H9 (cell line): ENCODE data around the gene RPS6KA1. TPM values are rescaled to one million over a fixed set of nuclear protein-coding genes. Genes with fewer than 3 reads are reported as not detected.
A peak's percentile ranks its signal among the peaks of the same experiment; 100 is the strongest.

Experiments
- DNase-seq: peaks from one replicate; pipeline ENCODE4 v3.0.0-alpha.2; 2017
- H2AFZ ChIP-seq: one replicate; pipeline ENCODE4 v1.6.1; 2013; ENCODE audit warnings: mild to moderate bottlenecking, low read length, control low read depth, moderate library complexity
- H2AK5ac ChIP-seq: 2 replicates; pipeline ENCODE4 v1.6.1; 2013; ENCODE audit warnings: low read length, control low read depth, mixed read lengths; ENCODE audit not compliant: insufficient read length
- H2BK120ac ChIP-seq: one replicate; pipeline ENCODE4 v1.6.1; 2013; ENCODE audit warnings: low read depth, mild to moderate bottlenecking, low read length, control low read depth, inconsistent platforms; ENCODE audit not compliant: poor library complexity, severe bottlenecking
- H2BK12ac ChIP-seq: 2 replicates; pipeline ENCODE4 v1.6.1; 2013; ENCODE audit warnings: low read length, control low read depth, mixed read lengths, low read depth; ENCODE audit not compliant: insufficient read length
- H2BK15ac ChIP-seq: 2 replicates; pipeline ENCODE4 v1.6.1; 2013; ENCODE audit warnings: low read depth, low read length, control low read depth
- H2BK20ac ChIP-seq: one replicate; pipeline ENCODE4 v1.6.1; 2013; ENCODE audit warnings: low read depth, mild to moderate bottlenecking, low read length, control low read depth, inconsistent platforms; ENCODE audit not compliant: poor library complexity, severe bottlenecking
- H2BK5ac ChIP-seq: 2 replicates; pipeline ENCODE4 v1.6.1; 2013; ENCODE audit warnings: low read length, control low read depth, mixed read lengths; ENCODE audit not compliant: insufficient read length
- H3K14ac ChIP-seq: 2 replicates; pipeline ENCODE4 v1.6.1; 2013; ENCODE audit warnings: low read length, control low read depth; ENCODE audit not compliant: insufficient read depth
- H3K18ac ChIP-seq: 2 replicates; pipeline ENCODE4 v1.6.1; 2013; ENCODE audit warnings: low read depth, mild to moderate bottlenecking, mixed read lengths, low read length, control low read depth; ENCODE audit not compliant: insufficient read length
- H3K23ac ChIP-seq: 2 replicates; pipeline ENCODE4 v1.6.1; 2013; ENCODE audit warnings: low read length, control low read depth, mixed read lengths, low read depth; ENCODE audit not compliant: insufficient read length
- H3K23me2 ChIP-seq: 2 replicates; pipeline ENCODE4 v1.6.1; 2013; ENCODE audit warnings: low read depth, mild to moderate bottlenecking, mixed read lengths, low read length, control low read depth; ENCODE audit not compliant: insufficient read length, poor library complexity, severe bottlenecking
- H3K27ac ChIP-seq: 2 replicates; pipeline ENCODE4 v1.5.1; 2013; ENCODE audit warnings: low read length, control low read depth, mixed read lengths, low read depth; ENCODE audit not compliant: insufficient read length
- H3K27me3 ChIP-seq: 2 replicates; pipeline ENCODE4 v1.6.1; 2013; ENCODE audit warnings: low read length, control low read depth, inconsistent platforms; ENCODE audit not compliant: insufficient read depth
- H3K4ac ChIP-seq: 2 replicates; pipeline ENCODE4 v1.6.1; 2013; ENCODE audit warnings: low read depth, mild to moderate bottlenecking, control low read depth, inconsistent platforms, low read length, moderate library complexity
- H3K4me1 ChIP-seq: 2 replicates; pipeline ENCODE4 v1.6.1; 2013; ENCODE audit warnings: low read length, control low read depth, inconsistent platforms; ENCODE audit not compliant: insufficient read depth
- H3K4me2 ChIP-seq: 2 replicates; pipeline ENCODE4 v1.6.1; 2013; ENCODE audit warnings: low read length, control low read depth, mixed read lengths; ENCODE audit not compliant: insufficient read length, insufficient read depth
- H3K56ac ChIP-seq: 2 replicates; pipeline ENCODE4 v1.6.1; 2013; ENCODE audit warnings: low read depth, mild to moderate bottlenecking, mixed read lengths, low read length, control low read depth; ENCODE audit not compliant: insufficient read length
- H3K79me1 ChIP-seq: 2 replicates; pipeline ENCODE4 v1.6.1; 2013; ENCODE audit warnings: low read depth, mild to moderate bottlenecking, moderate library complexity, low read length, control low read depth, inconsistent platforms; ENCODE audit not compliant: insufficient read depth, poor library complexity, severe bottlenecking
- H3K79me2 ChIP-seq: 2 replicates; pipeline ENCODE4 v1.6.1; 2013; ENCODE audit warnings: low read length, control low read depth, inconsistent platforms; ENCODE audit not compliant: insufficient read depth
- H3K9ac ChIP-seq: 2 replicates; pipeline ENCODE4 v1.6.1; 2013; ENCODE audit warnings: low read length, control low read depth, mixed read lengths; ENCODE audit not compliant: insufficient read length; ENCODE audit errors: extremely low read depth
- H3K9me3 ChIP-seq: one replicate; pipeline ENCODE4 v1.6.1; 2013; ENCODE audit warnings: low read depth, low read length, inconsistent platforms; ENCODE audit not compliant: control insufficient read depth
- H3T11ph ChIP-seq: one replicate; pipeline ENCODE4 v1.6.1; 2013; ENCODE audit warnings: mild to moderate bottlenecking, low read length, control low read depth, inconsistent platforms
- H4K20me1 ChIP-seq: one replicate; pipeline ENCODE4 v1.6.1; 2013; ENCODE audit not compliant: control insufficient read depth, insufficient read length, insufficient read depth
- H4K5ac ChIP-seq: 2 replicates; pipeline ENCODE4 v1.6.1; 2013; ENCODE audit warnings: low read depth, mild to moderate bottlenecking, mixed read lengths, low read length, control low read depth; ENCODE audit not compliant: insufficient read length
- H4K8ac ChIP-seq: replicated peaks from 2 replicates; pipeline ENCODE4 v1.6.1; 2013; ENCODE audit warnings: low read length, control low read depth, mixed read lengths, low read depth; ENCODE audit not compliant: insufficient read length
- H4K91ac ChIP-seq: 2 replicates; pipeline ENCODE4 v1.6.1; 2013; ENCODE audit warnings: low read depth, mild to moderate bottlenecking, moderate library complexity, mixed read lengths, low read length, control low read depth; ENCODE audit not compliant: insufficient read length
- H3K27ac Mint-ChIP-seq, 3 experiments: 2 replicates in 2 of 3; 3 replicates in 1 of 3; pipeline ENCODE4 v1.8.0; 2020 to 2021; ENCODE audit warnings: mixed read lengths in 3 of 3, mild to moderate bottlenecking in 1 of 3, moderate library complexity in 1 of 3
- H3K27me3 Mint-ChIP-seq: 2 replicates; pipeline ENCODE4 v1.8.0; 2021; ENCODE audit warnings: low read depth, mild to moderate bottlenecking, moderate library complexity, mixed read lengths
- H3K36me3 Mint-ChIP-seq, 3 experiments: 2 replicates in 2 of 3; 3 replicates in 1 of 3; pipeline ENCODE4 v1.8.0; 2020 to 2021; ENCODE audit warnings: low read depth in 3 of 3, mixed read lengths in 3 of 3; ENCODE audit not compliant: insufficient read depth in 1 of 3
- H3K4me1 Mint-ChIP-seq, 2 experiments: 2 replicates each; pipeline ENCODE4 v1.8.0; 2020; ENCODE audit warnings: mixed read lengths in 2 of 2
- H3K4me3 Mint-ChIP-seq, 2 experiments: 2 replicates in 1 of 2; 3 replicates in 1 of 2; pipeline ENCODE4 v1.8.0; 2020 to 2021; ENCODE audit warnings: mild to moderate bottlenecking in 2 of 2, mixed read lengths in 2 of 2, moderate library complexity in 1 of 2
- H3K9me3 Mint-ChIP-seq, 2 experiments: 2 replicates in 1 of 2; 3 replicates in 1 of 2; pipeline ENCODE4 v1.8.0; 2020; ENCODE audit warnings: mild to moderate bottlenecking in 2 of 2, mixed read lengths in 2 of 2, moderate library complexity in 1 of 2
- WGBS: extraction: QIAGEN DNeasy Blood & Tissue Kit; methylation state at CpG from one replicate; pipeline ENCODE4 v1.1.7; 2013; ENCODE audit warnings: missing lambda C conversion rate, low lambda C conversion rate, mixed read lengths; ENCODE audit not compliant: insufficient read length; ENCODE audit errors: extremely low coverage; 5-methylcytosine and 5-hydroxymethylcytosine counted together
- total RNA-seq: library from RNA; stranded (reverse); gene quantifications from 2 replicates; pipeline ENCODE4 v1.2.1, GENCODE V29; 2021
- TF ChIP-seq, protein P1 (sequence below): fragments of 200-600 bp; sonication (generic); conservative IDR thresholded peaks from 3 replicates; pipeline ENCODE4 v1.8.0; 2021; ENCODE audit warnings: antibody characterized with exemption, mild to moderate bottlenecking

RPS6KA1 gene
- total RNA-seq, 1 experiment from 2014 or later = 45.3 TPM

DNA sequence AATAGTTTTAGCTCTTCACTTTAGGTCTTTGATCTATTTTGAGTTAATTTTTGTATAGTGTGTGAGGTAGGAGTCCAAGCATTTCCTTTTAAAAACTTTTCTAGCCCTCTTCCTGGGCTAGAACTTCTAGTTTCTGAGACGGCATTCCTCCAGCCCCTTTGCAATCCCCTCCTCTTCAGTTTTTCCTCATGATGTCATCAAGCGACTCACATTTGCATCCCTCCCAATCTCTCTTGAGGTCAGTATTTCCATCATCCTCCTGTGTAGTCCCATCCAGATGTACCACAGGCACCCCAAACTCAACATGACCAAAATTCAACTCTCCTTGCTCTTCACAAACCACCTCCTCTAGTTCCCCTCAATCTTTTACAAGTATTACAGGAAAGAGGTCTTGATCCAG, 46.6 kb upstream of the RPS6KA1 start:
- Histone ChIP-seq H3K79me1 (no peaks in the 10 kb centered on the region), H3K4ac (no peak overlapping the region), H3T11ph (no peak overlapping the region), H3K27ac (no peak overlapping the region), H3K4me2 (no peak overlapping the region), H2BK20ac (no peak overlapping the region), H3K23me2 (no peaks in the 10 kb centered on the region), H2BK5ac (no peak overlapping the region), H3K9me3 (no peaks in the 10 kb centered on the region), H2BK15ac (no peak overlapping the region), H3K56ac (no peak overlapping the region), H3K14ac (no peak overlapping the region), H2AK5ac (no peak overlapping the region), H4K20me1 (no peaks in the 10 kb centered on the region), H3K9ac (no peak overlapping the region), H4K91ac (no peak overlapping the region), H2AFZ (no peak overlapping the region), H3K23ac (no peak overlapping the region), H4K8ac (no peak overlapping the region), H3K18ac (no peak overlapping the region), H4K5ac (no peak overlapping the region), H2BK12ac (no peak overlapping the region), H3K4me1 (no peaks in the 10 kb centered on the region), H3K27me3 (no peaks in the 10 kb centered on the region), H3K79me2 (no peaks in the 10 kb centered on the region), H2BK120ac (no peak overlapping the region)
- no peaks in the 10 kb centered on the region; the same call in 1 of the 2 replicates for H3K27me3 Mint-ChIP-seq
- no CpG with 5 or more reads among the region's 2 CpGs for WGBS
- H3K27ac Mint-ChIP-seq = peak overlapping the region in 1 of 3 experiments; percentile 68; a peak in 2 of 7 replicates
- peaks cover 4 to 14% (median 9%) of the 10 kb centered on the region in 3 experiments; a peak in 6 of 7 replicates for H3K36me3 Mint-ChIP-seq
- DNase-seq = no peak
- TF ChIP-seq, protein P1, sequence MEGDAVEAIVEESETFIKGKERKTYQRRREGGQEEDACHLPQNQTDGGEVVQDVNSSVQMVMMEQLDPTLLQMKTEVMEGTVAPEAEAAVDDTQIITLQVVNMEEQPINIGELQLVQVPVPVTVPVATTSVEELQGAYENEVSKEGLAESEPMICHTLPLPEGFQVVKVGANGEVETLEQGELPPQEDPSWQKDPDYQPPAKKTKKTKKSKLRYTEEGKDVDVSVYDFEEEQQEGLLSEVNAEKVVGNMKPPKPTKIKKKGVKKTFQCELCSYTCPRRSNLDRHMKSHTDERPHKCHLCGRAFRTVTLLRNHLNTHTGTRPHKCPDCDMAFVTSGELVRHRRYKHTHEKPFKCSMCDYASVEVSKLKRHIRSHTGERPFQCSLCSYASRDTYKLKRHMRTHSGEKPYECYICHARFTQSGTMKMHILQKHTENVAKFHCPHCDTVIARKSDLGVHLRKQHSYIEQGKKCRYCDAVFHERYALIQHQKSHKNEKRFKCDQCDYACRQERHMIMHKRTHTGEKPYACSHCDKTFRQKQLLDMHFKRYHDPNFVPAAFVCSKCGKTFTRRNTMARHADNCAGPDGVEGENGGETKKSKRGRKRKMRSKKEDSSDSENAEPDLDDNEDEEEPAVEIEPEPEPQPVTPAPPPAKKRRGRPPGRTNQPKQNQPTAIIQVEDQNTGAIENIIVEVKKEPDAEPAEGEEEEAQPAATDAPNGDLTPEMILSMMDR = no peak
- H3K4me1 Mint-ChIP-seq = peaks cover 0 to 6% of the 10 kb centered on the region in 2 experiments; a peak in 2 of 4 replicates
- H3K4me3 Mint-ChIP-seq = no peak overlapping the region
- no peaks in the 10 kb centered on the region for H3K9me3 Mint-ChIP-seq
